SHP77 (cell line): Measurements from ENCODE around the gene ELP4.

ENCODE experiments used
- DNase-seq, 2 experiments: peaks; one replicate each; lab custom pipeline; 2025; lab: John Stamatoyannopoulos, UW

The ELP4 gene

GRCh38 chr11:31800398-31801265, 291.1 kb downstream of the ELP4 start:
- DNase-seq: no peak

GRCh38 chr11:31801298-31801702, 291.7 kb downstream of the ELP4 start:
- DNase-seq: no peak

- no peak for DNase-seq
Observed at GRCh38 chr11:31802000-31802551, 292.5 kb downstream of the ELP4 start.

GRCh38 chr11:31802609-31802989, 293.0 kb downstream of the ELP4 start:
- no peak for DNase-seq

GRCh38 chr11:31802990-31803812, 293.6 kb downstream of the ELP4 start:
- DNase-seq: no peak

- DNase-seq: no peak
Observed at GRCh38 chr11:31803813-31804311, 294.3 kb downstream of the ELP4 start.

GRCh38 chr11:31804312-31805036, 294.9 kb downstream of the ELP4 start:
- no peak for DNase-seq

GRCh38 chr11:31805037-31805628, 295.6 kb downstream of the ELP4 start:
- no peak for DNase-seq

GRCh38 chr11:31805629-31806185, 296.1 kb downstream of the ELP4 start:
- DNase-seq: no peak

- DNase-seq: no peak
Observed at GRCh38 chr11:31806186-31806927, 296.8 kb downstream of the ELP4 start.

GRCh38 chr11:31806928-31807798, 297.6 kb downstream of the ELP4 start:
- DNase-seq: no peak

- no peak for DNase-seq
Observed at GRCh38 chr11:31807799-31808667, 298.5 kb downstream of the ELP4 start.

GRCh38 chr11:31808721-31809540, 299.4 kb downstream of the ELP4 start:
- DNase-seq: no peak

- no peak for DNase-seq
Observed at GRCh38 chr11:31809541-31809856, 299.9 kb downstream of the ELP4 start.

- no peak for DNase-seq
Observed at GRCh38 chr11:31809857-31810778, 300.6 kb downstream of the ELP4 start.

GRCh38 chr11:31810779-31811647, 301.4 kb downstream of the ELP4 start, which contains the start of gene PAX6:
Gene PAX6 (minus strand): TSS chr11:31811322. CDS start chr11:31806411, 4,911 bp downstream.
- DNase-seq: no peak
